ENCODE results near the gene ZDHHC13. TPM values are rescaled to one million over a fixed set of nuclear protein-coding genes. Genes with fewer than 3 reads are reported as not detected.

The ZDHHC13 gene
- total and polyA plus RNA-seq, 2 of the 4 experiments (the other 2 are of a cell fraction), result 7.2 to 15.1 TPM

DNA sequence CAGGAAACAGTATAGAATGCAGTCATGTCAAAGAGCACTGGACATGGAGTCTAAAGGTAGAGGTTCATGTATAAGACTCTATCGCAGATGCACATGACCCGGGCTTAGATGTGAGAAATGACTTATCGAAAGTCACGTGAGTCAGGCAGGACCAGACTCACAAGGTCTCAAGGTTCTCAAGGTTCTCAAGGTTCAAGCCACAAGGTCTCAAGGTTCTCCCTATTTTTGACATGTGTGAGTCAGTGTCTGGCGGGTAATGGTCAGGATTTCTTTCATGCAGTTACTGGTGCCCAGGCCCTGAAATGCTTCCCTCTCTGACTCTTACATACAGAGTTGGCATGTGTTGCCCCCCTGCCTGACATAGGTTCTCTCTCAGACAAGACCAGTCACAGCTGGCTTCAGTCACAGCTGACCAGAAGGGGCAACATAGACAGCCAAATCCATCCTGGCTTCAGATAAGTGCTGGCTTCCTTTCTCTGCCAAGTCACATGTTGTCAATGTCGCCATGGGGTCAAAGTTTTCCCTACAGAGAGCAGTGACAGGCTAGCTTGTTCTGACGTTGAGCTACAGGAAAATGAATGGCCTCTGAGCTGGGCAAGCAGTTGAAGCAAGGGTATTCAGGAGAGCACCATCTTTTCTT is 74.7 kb downstream of the ZDHHC13 start:
- Histone ChIP-seq H3K36me3 (ENCODE audit: control insufficient read depth, insufficient read depth, low read length) (no peaks in the 10 kb centered on the region), H3K27ac (ENCODE audit: insufficient read depth, low read length) (no peak overlapping the region), H3K9me3 (ENCODE audit: control insufficient read depth, insufficient read depth, low read length) (no peaks in the 10 kb centered on the region), H3K9me1 (ENCODE audit: insufficient read depth, low read length) (peaks cover 3% of the 10 kb centered on the region; the same call in 1 of the 2 replicates), H3K18ac (ENCODE audit: low read depth, low read length) (no peak overlapping the region), H4K91ac (ENCODE audit: insufficient read depth, low read depth, low read length) (no peak overlapping the region), H3K4me3 (ENCODE audit: insufficient read depth, low read depth, low read length) (no peak overlapping the region), H3K4me1 (ENCODE audit: control insufficient read depth, insufficient read depth, low read length) (no peaks in the 10 kb centered on the region), H3K27me3 (ENCODE audit: control insufficient read depth, insufficient read depth, low read length) (no peaks in the 10 kb centered on the region; the same call in 1 of the 2 replicates), H3K4ac (ENCODE audit: low read depth, low read length) (no peak overlapping the region), H2AK5ac (ENCODE audit: low read depth, low read length) (no peak overlapping the region), H3K9ac (ENCODE audit: low read depth, low read length) (no peak overlapping the region), H3K4me2 (ENCODE audit: low read depth, low read length) (no peak overlapping the region), H3K56ac (ENCODE audit: extremely low read depth, insufficient read depth, low read length) (no peak overlapping the region), H4K5ac (ENCODE audit: low read depth, low read length) (no peak overlapping the region), H2BK20ac (ENCODE audit: low read depth, low read length) (no peak overlapping the region), H3K79me1 (ENCODE audit: low read depth in 1 of 2, low read length in 2 of 2) (no peaks in the 10 kb centered on the region), H4K8ac (ENCODE audit: low read depth in 2 of 2, low read length in 2 of 2) (no peak overlapping the region), H2BK5ac (ENCODE audit: low read depth, low read length, poor library complexity, severe bottlenecking) (no peak overlapping the region), H2AFZ (replicated peaks; ENCODE audit: low read length, poor library complexity) (no peak overlapping the region), H2BK120ac (ENCODE audit: low read depth, low read length) (no peak overlapping the region), H2BK15ac (ENCODE audit: low read depth, low read length) (no peak overlapping the region), H3K23ac (ENCODE audit: low read depth, low read length) (no peak overlapping the region), H4K20me1 (ENCODE audit: insufficient read depth, low read length) (no peaks in the 10 kb centered on the region), H3K14ac (replicated peaks; ENCODE audit: low read depth, low read length) (no peak overlapping the region), H2AK9ac (replicated peaks; ENCODE audit: low read depth, low read length, poor library complexity) (no peak overlapping the region)
- in situ Hi-C loops (cut with MboI; ENCODE audit: low sequenced_read_pairs), result no loop called here
- 80% methylated on average over 4 of the region's 7 CpGs; no CpG with 5 or more reads in 1 of the 2 experiments for WGBS, 2 experiments (ENCODE audit: extremely low coverage in 2 of 2, insufficient read length in 1 of 2)
- dilution Hi-C loops (cut with HindIII; ENCODE audit: low sequenced_read_pairs, unreplicated experiment), result no loop called here
- TF ChIP-seq MAFK (IDR thresholded peaks at IDR 0.05; ENCODE audit: low read depth, low read length) (no peak), CHD1 (IDR thresholded peaks at IDR 0.05; ENCODE audit: low read depth, low read length) (no peak), RFX5 (IDR thresholded peaks at IDR 0.05; ENCODE audit: low read depth, low read length) (no peak), MAZ (IDR thresholded peaks at IDR 0.05; ENCODE audit: borderline replicate concordance, low read depth, low read length) (no peak), RAD21 (IDR thresholded peaks at IDR 0.05; ENCODE audit: low read length) (no peak), BHLHE40 (IDR thresholded peaks at IDR 0.05; ENCODE audit: low read depth, low read length) (no peak), POLR2A (IDR thresholded peaks at IDR 0.05; ENCODE audit: low read depth, low read length) (no peak)
- POLR2A ChIA-PET (ENCODE audit: unreplicated experiment), result no interaction called here
- ATAC-seq (ENCODE audit: low read depth), result no peak
- BruUV-seq (replicated peaks), result no TSS peak
- no peak for DNase-seq
- CTCF ChIA-PET, result no interaction called here
- intact Hi-C loops (cut with micrococcal nuclease), result no loop called here
